Sigmoid colon (tissue), 3 donors: Measurements from ENCODE around the gene KRTAP10-6.

Experiments
- POLR2A ChIP-seq, 2 donors: fragments of 450-650 bp; IDR thresholded peaks; one replicate each; pipeline ENCODE4 v1.6.1; 2016; ENCODE audit warnings: antibody characterized with exemption in 2 of 2, mild to moderate bottlenecking in 2 of 2, moderate library complexity in 2 of 2
- TF ChIP-seq, protein P1 (sequence below), 4 experiments: fragments of 450-650 bp in 3 of 4; fragments of 200-600 bp in 1 of 4; IDR thresholded peaks; one replicate each; pipeline ENCODE4 v1.5.1; 2016 to 2019; ENCODE audit warnings: antibody characterized with exemption in 4 of 4, mild to moderate bottlenecking in 3 of 4, moderate library complexity in 2 of 4

DNA sequence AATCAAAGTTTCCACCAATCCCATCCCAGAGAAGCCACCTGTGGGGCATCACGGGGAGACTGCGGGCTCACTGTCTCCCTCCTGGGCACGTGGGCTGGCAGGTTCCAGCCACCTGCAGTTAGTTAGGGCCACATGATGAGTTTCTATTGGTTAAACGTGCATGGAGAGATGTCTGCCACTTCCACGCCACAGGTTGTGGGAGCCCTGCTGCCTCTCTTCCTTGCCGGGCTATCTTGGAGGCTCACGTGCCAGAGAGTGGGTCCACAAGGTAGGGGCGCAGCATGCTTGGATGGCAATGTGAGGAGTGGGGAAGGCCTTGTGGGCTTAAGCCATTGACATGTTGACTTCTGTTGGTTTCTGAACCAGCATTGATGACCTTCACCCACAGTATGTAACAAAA, 11.6 kb upstream of the KRTAP10-6 start:
- TF ChIP-seq, protein P1, sequence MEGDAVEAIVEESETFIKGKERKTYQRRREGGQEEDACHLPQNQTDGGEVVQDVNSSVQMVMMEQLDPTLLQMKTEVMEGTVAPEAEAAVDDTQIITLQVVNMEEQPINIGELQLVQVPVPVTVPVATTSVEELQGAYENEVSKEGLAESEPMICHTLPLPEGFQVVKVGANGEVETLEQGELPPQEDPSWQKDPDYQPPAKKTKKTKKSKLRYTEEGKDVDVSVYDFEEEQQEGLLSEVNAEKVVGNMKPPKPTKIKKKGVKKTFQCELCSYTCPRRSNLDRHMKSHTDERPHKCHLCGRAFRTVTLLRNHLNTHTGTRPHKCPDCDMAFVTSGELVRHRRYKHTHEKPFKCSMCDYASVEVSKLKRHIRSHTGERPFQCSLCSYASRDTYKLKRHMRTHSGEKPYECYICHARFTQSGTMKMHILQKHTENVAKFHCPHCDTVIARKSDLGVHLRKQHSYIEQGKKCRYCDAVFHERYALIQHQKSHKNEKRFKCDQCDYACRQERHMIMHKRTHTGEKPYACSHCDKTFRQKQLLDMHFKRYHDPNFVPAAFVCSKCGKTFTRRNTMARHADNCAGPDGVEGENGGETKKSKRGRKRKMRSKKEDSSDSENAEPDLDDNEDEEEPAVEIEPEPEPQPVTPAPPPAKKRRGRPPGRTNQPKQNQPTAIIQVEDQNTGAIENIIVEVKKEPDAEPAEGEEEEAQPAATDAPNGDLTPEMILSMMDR (IDR thresholded peaks at IDR 0.05) = no peak
- TF ChIP-seq POLR2A (IDR thresholded peaks at IDR 0.05) = no peak
